DMS53 (cell line): Measurements from ENCODE around the gene NAA20.
"Not testable (repeated sequence)": the region's sequence is repeated elsewhere in the genome, so short reads cannot be mapped to it uniquely, and the experiment has no call there.

Source experiments
- DNase-seq: peaks from one replicate; lab custom pipeline; 2025; lab: John Stamatoyannopoulos, UW

NAA20 gene

GRCh38 chr20:19991308-19991707, 25.9 kb upstream of the NAA20 start:
- DNase-seq: no peak

GRCh38 chr20:19991854-19992253, 25.3 kb upstream of the NAA20 start:
- DNase-seq: no peak

- DNase-seq: peak; percentile 28
Observed at GRCh38 chr20:19992996-19993908, 23.9 kb upstream of the NAA20 start.

GRCh38 chr20:19993958-19994669, 23.0 kb upstream of the NAA20 start:
- DNase-seq: peak; percentile 62

GRCh38 chr20:19995220-19995863, 21.8 kb upstream of the NAA20 start:
- DNase-seq: peak; percentile 68

- no peak for DNase-seq
Observed at GRCh38 chr20:19996222-19996621, 20.9 kb upstream of the NAA20 start.

GRCh38 chr20:19996917-19997316, 20.2 kb upstream of the NAA20 start:
- DNase-seq: no peak

GRCh38 chr20:19998990-19999705, 18.0 kb upstream of the NAA20 start:
- no peak for DNase-seq

GRCh38 chr20:20000211-20000968, 16.8 kb upstream of the NAA20 start:
- DNase-seq: no peak

GRCh38 chr20:20002101-20002998, 14.8 kb upstream of the NAA20 start:
- DNase-seq: no peak

- no peak for DNase-seq
Observed at GRCh38 chr20:20003031-20003954, 13.9 kb upstream of the NAA20 start.

GRCh38 chr20:20003955-20004322, 13.2 kb upstream of the NAA20 start:
- not testable (repeated sequence) for DNase-seq

- DNase-seq: no peak
Observed at GRCh38 chr20:20005342-20005741, 11.8 kb upstream of the NAA20 start.

- DNase-seq: peak; percentile 18
Observed at GRCh38 chr20:20009784-20010253, 7.3 kb upstream of the NAA20 start.

- DNase-seq: peak; percentile 72
Observed at GRCh38 chr20:20010639-20011500, 6.3 kb upstream of the NAA20 start.

- DNase-seq: no peak
Observed at GRCh38 chr20:20012541-20012940, 4.6 kb upstream of the NAA20 start.

- peak; percentile 10 for DNase-seq
Observed at GRCh38 chr20:20014659-20015058, 2.5 kb upstream of the NAA20 start.

GRCh38 chr20:20017844-20018185, 653 bp downstream of the NAA20 start:
- DNase-seq: peak; percentile 54
